Neural cell (in vitro differentiated cells): ENCODE data around the gene PKP2. TPM values are rescaled to one million over a fixed set of nuclear protein-coding genes. Genes with fewer than 3 reads are reported as not detected.

Experiments used
- H2AFZ ChIP-seq: fragments of 200-600, 300-800 bp; sonication (generic), shearing (Covaris generic); 2 replicates; pipeline ENCODE4 v1.6.0; 2014; ENCODE audit warnings: low read depth, mild to moderate bottlenecking, antibody characterized with exemption, low read length, moderate library complexity
- H3F3A ChIP-seq: fragments of 200-600 bp; shearing (Covaris generic); 2 replicates; pipeline ENCODE4 v1.6.1; 2016; ENCODE audit warnings: mild to moderate bottlenecking, moderate library complexity, mixed read lengths, antibody characterized with exemption, low read length; ENCODE audit not compliant: insufficient read depth, poor library complexity, severe bottlenecking
- H3K27ac ChIP-seq: fragments of 200-600, 300-800 bp; sonication (generic), shearing (Covaris generic); 2 replicates; pipeline ENCODE4 v1.5.1; 2014; ENCODE audit warnings: mild to moderate bottlenecking, low read length, moderate library complexity
- H3K27me3 ChIP-seq: fragments of 300-800, 200-600 bp; sonication (generic), shearing (Covaris generic); 2 replicates; pipeline ENCODE4 v1.6.0; 2014; ENCODE audit warnings: mild to moderate bottlenecking, low read depth, low read length, moderate library complexity; ENCODE audit not compliant: insufficient read depth
- H3K36me3 ChIP-seq: fragments of 300-800, 200-600 bp; sonication (generic), shearing (Covaris generic); 2 replicates; pipeline ENCODE4 v1.5.1; 2014; ENCODE audit warnings: mild to moderate bottlenecking, antibody characterized with exemption, low read length, moderate library complexity; ENCODE audit not compliant: insufficient read depth
- H3K4me2 ChIP-seq: fragments of 300-800, 200-600 bp; sonication (generic), shearing (Covaris generic); 2 replicates; pipeline ENCODE4 v1.6.0; 2014; ENCODE audit warnings: mild to moderate bottlenecking, low read length
- H3K4me3 ChIP-seq: fragments of 300-800, 200-600 bp; sonication (generic), shearing (Covaris generic); 2 replicates; pipeline ENCODE4 v1.5.1; 2014; ENCODE audit warnings: mild to moderate bottlenecking, low read length, moderate library complexity
- H3K79me2 ChIP-seq: fragments of 200-600 bp; shearing (Covaris generic); replicated peaks from 2 replicates; pipeline ENCODE4 v1.6.0; 2014; ENCODE audit warnings: mild to moderate bottlenecking, low read length, moderate library complexity; ENCODE audit not compliant: insufficient read depth
- H3K9ac ChIP-seq: fragments of 300-800, 200-600 bp; sonication (generic), shearing (Covaris generic); 2 replicates; pipeline ENCODE4 v1.6.1; 2016; ENCODE audit warnings: mild to moderate bottlenecking, low read length, mixed read lengths
- H3K9me2 ChIP-seq: fragments of 200-600 bp; shearing (Covaris generic); 2 replicates; pipeline ENCODE4 v1.6.1; 2016; ENCODE audit warnings: mild to moderate bottlenecking, low read length, mixed read lengths; ENCODE audit not compliant: insufficient read depth
- H3K9me3 ChIP-seq: fragments of 200-600, 300-800 bp; sonication (generic), shearing (Covaris generic); 2 replicates; pipeline ENCODE4 v1.6.1; 2016; ENCODE audit warnings: mild to moderate bottlenecking, mixed run types, low read length, moderate library complexity, mixed read lengths
- H4K20me1 ChIP-seq: fragments of 200-600 bp; shearing (Covaris generic); 2 replicates; pipeline ENCODE4 v1.6.1; 2016; ENCODE audit warnings: mild to moderate bottlenecking, mixed run types; ENCODE audit not compliant: insufficient read depth
- EP300 ChIP-seq: fragments of 450-650 bp; conservative IDR thresholded peaks from 2 replicates; pipeline ENCODE4 v1.6.1; 2014; ENCODE audit warnings: antibody characterized with exemption, mild to moderate bottlenecking, moderate library complexity; ENCODE audit not compliant: poor library complexity, severe bottlenecking
- EZH2 ChIP-seq: fragments of 200-600, 300-800 bp; shearing (Covaris generic), sonication (generic); IDR thresholded peaks from 2 replicates; pipeline ENCODE4 v1.6.1; 2014; ENCODE audit warnings: antibody characterized with exemption, low read length, borderline replicate concordance, mild to moderate bottlenecking; ENCODE audit not compliant: insufficient read depth, poor library complexity, severe bottlenecking
- MXI1 ChIP-seq: fragments of 450-650 bp; conservative IDR thresholded peaks from 2 replicates; pipeline ENCODE4 v1.6.1; 2014; ENCODE audit warnings: antibody characterized with exemption, mild to moderate bottlenecking; ENCODE audit not compliant: poor library complexity, severe bottlenecking
- POLR2AphosphoS5 ChIP-seq: IDR thresholded peaks from 2 replicates; pipeline ENCODE4 v1.6.1; 2012
- RAD21 ChIP-seq: fragments of 450-650 bp; conservative IDR thresholded peaks from 2 replicates; pipeline ENCODE4 v1.6.1; 2014; ENCODE audit warnings: antibody characterized with exemption, mild to moderate bottlenecking, moderate library complexity
- SMC3 ChIP-seq: fragments of 450-650 bp; conservative IDR thresholded peaks from 2 replicates; pipeline ENCODE4 v1.6.1; 2014; ENCODE audit warnings: antibody characterized with exemption, mild to moderate bottlenecking, moderate library complexity; ENCODE audit not compliant: poor library complexity
- TAF1 ChIP-seq: IDR thresholded peaks from 2 replicates; pipeline ENCODE4 v1.6.1; 2012; ENCODE audit warnings: low read depth
- polyA plus RNA-seq: library from polyadenylated mRNA; depleted of rRNA; stranded (reverse); fragments of >200 nt; gene quantifications from 2 replicates; pipeline ENCODE4 v1.2.3, GENCODE V29; 2014
- TF ChIP-seq, protein P1 (sequence below): IDR thresholded peaks from 2 replicates; pipeline ENCODE4 v1.6.1; 2012; ENCODE audit warnings: borderline replicate concordance
- TF ChIP-seq, protein P2 (sequence below): fragments of 450-650 bp; IDR thresholded peaks from 2 replicates; pipeline ENCODE4 v1.5.1; 2014; ENCODE audit warnings: antibody characterized with exemption, mild to moderate bottlenecking, moderate library complexity; ENCODE audit not compliant: poor library complexity, severe bottlenecking

Gene PKP2
- polyA plus RNA-seq, 1 donor from 2014 or later: 4.0 TPM

DNA sequence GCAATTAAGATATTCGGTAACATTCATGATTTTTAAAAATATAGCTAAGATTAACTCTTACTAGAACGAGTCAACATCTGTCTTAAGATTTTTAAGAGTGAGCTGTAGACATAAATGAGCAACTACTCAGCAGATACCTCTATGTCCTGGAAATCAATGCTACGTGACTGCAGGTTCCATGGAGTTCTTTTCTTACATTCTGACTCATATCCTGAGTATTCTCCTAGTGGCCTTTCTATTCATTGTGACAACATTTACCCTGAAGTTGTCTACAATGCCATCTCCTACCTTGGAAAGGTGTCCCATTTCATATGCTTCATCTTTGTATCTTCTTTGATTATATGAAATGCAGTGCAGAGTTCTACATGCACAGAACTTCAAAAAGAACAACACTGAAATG lies 59.9 kb downstream of the PKP2 start:
- H3K9ac ChIP-seq: no peak overlapping the region
- no peak overlapping the region for H3K27ac ChIP-seq
- H3K9me3 ChIP-seq: no peaks in the 10 kb centered on the region
- H3K36me3 ChIP-seq: no peaks in the 10 kb centered on the region
- H3F3A ChIP-seq: no peaks in the 10 kb centered on the region
- H3K27me3 ChIP-seq: no peaks in the 10 kb centered on the region
- H2AFZ ChIP-seq: no peak overlapping the region
- H4K20me1 ChIP-seq: no peaks in the 10 kb centered on the region
- no peak overlapping the region for H3K4me3 ChIP-seq
- H3K9me2 ChIP-seq: no peaks in the 10 kb centered on the region
- no peak overlapping the region for H3K4me2 ChIP-seq
- no peak for TF ChIP-seq MXI1
- no peak for TF ChIP-seq SMC3
- TF ChIP-seq, protein P1, sequence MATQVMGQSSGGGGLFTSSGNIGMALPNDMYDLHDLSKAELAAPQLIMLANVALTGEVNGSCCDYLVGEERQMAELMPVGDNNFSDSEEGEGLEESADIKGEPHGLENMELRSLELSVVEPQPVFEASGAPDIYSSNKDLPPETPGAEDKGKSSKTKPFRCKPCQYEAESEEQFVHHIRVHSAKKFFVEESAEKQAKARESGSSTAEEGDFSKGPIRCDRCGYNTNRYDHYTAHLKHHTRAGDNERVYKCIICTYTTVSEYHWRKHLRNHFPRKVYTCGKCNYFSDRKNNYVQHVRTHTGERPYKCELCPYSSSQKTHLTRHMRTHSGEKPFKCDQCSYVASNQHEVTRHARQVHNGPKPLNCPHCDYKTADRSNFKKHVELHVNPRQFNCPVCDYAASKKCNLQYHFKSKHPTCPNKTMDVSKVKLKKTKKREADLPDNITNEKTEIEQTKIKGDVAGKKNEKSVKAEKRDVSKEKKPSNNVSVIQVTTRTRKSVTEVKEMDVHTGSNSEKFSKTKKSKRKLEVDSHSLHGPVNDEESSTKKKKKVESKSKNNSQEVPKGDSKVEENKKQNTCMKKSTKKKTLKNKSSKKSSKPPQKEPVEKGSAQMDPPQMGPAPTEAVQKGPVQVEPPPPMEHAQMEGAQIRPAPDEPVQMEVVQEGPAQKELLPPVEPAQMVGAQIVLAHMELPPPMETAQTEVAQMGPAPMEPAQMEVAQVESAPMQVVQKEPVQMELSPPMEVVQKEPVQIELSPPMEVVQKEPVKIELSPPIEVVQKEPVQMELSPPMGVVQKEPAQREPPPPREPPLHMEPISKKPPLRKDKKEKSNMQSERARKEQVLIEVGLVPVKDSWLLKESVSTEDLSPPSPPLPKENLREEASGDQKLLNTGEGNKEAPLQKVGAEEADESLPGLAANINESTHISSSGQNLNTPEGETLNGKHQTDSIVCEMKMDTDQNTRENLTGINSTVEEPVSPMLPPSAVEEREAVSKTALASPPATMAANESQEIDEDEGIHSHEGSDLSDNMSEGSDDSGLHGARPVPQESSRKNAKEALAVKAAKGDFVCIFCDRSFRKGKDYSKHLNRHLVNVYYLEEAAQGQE: no peak
- TF ChIP-seq TAF1: no peak
- TF ChIP-seq EP300: no peak
- TF ChIP-seq POLR2AphosphoS5: no peak
- TF ChIP-seq, protein P2, sequence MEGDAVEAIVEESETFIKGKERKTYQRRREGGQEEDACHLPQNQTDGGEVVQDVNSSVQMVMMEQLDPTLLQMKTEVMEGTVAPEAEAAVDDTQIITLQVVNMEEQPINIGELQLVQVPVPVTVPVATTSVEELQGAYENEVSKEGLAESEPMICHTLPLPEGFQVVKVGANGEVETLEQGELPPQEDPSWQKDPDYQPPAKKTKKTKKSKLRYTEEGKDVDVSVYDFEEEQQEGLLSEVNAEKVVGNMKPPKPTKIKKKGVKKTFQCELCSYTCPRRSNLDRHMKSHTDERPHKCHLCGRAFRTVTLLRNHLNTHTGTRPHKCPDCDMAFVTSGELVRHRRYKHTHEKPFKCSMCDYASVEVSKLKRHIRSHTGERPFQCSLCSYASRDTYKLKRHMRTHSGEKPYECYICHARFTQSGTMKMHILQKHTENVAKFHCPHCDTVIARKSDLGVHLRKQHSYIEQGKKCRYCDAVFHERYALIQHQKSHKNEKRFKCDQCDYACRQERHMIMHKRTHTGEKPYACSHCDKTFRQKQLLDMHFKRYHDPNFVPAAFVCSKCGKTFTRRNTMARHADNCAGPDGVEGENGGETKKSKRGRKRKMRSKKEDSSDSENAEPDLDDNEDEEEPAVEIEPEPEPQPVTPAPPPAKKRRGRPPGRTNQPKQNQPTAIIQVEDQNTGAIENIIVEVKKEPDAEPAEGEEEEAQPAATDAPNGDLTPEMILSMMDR: no peak
- no peak for TF ChIP-seq EZH2
- no peak for TF ChIP-seq RAD21
- H3K79me2 ChIP-seq: no peaks in the 10 kb centered on the region

DNA sequence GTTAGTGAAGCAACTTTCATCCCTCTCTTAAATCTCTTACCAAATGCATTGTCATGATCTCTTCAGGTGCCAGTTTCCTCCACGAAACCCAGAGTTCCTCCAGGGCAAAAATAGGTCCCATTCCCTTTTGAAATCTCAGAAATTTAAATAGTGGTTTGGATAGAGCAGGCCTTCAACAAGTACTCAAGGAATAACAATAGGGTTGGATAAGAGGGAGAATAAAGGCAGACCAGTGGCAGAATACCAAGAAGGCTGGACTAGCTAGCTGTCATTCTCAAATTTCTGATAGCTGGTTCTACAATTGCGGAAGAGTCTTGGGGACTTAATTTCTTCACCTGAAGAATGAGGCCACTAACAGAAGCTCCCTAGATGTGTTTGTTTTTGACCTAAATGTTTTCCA lies 62.5 kb downstream of the PKP2 start:
- Histone ChIP-seq H3F3A (no peaks in the 10 kb centered on the region), H3K9me3 (no peaks in the 10 kb centered on the region), H3K9ac (no peak overlapping the region), H3K79me2 (no peaks in the 10 kb centered on the region), H3K4me3 (no peak overlapping the region), H3K4me2 (no peak overlapping the region), H3K27me3 (no peaks in the 10 kb centered on the region), H3K9me2 (no peaks in the 10 kb centered on the region), H2AFZ (no peak overlapping the region), H4K20me1 (no peaks in the 10 kb centered on the region), H3K27ac (no peak overlapping the region), H3K36me3 (no peaks in the 10 kb centered on the region)
- TF ChIP-seq EZH2 (no peak), SMC3 (no peak), TAF1 (no peak)

DNA sequence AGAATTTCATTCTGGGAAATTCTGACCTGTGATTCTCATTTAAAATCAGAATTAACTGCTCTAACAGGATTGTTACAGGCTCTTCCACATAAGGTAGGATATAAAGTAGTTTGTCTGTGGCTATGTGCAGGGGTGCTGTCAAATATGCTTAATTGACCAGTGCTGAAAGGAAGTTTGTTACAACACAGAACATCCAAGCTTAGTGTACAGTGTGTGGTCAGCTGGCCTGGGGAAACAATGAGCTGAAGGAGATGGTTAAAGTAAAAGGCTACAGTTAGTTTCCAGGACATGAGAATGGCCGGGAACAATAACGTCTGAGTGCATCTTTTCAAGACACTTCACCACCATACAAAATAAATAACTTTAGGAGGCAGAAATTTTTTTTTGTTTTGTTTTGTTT lies 68.0 kb downstream of the PKP2 start:
- Histone ChIP-seq H3K9me2 (no peaks in the 10 kb centered on the region), H2AFZ (no peak overlapping the region), H3K4me3 (no peak overlapping the region), H3K9ac (no peak overlapping the region), H3K79me2 (no peaks in the 10 kb centered on the region), H3K9me3 (no peaks in the 10 kb centered on the region), H3K36me3 (no peaks in the 10 kb centered on the region), H3K4me2 (no peak overlapping the region), H3F3A (no peaks in the 10 kb centered on the region), H4K20me1 (no peaks in the 10 kb centered on the region), H3K27ac (no peak overlapping the region), H3K27me3 (no peaks in the 10 kb centered on the region)
- TF ChIP-seq, protein P2: no peak
- no peak for TF ChIP-seq RAD21
- TF ChIP-seq TAF1: no peak
- TF ChIP-seq, protein P1: no peak
- TF ChIP-seq SMC3: no peak
- TF ChIP-seq POLR2AphosphoS5: no peak
- TF ChIP-seq EP300: no peak
- no peak for TF ChIP-seq MXI1
- no peak for TF ChIP-seq EZH2
